ENCODE data around the gene ATP8A2. TPM values are rescaled to one million over a fixed set of nuclear protein-coding genes. Genes with fewer than 3 reads are reported as not detected.

Gene ATP8A2
- total and polyA plus RNA-seq, 2 of the 8 experiments (the other 6 are each of a cell fraction or from before 2014, with no cell fraction given) = 2.4 to 8.3 TPM

DNA sequence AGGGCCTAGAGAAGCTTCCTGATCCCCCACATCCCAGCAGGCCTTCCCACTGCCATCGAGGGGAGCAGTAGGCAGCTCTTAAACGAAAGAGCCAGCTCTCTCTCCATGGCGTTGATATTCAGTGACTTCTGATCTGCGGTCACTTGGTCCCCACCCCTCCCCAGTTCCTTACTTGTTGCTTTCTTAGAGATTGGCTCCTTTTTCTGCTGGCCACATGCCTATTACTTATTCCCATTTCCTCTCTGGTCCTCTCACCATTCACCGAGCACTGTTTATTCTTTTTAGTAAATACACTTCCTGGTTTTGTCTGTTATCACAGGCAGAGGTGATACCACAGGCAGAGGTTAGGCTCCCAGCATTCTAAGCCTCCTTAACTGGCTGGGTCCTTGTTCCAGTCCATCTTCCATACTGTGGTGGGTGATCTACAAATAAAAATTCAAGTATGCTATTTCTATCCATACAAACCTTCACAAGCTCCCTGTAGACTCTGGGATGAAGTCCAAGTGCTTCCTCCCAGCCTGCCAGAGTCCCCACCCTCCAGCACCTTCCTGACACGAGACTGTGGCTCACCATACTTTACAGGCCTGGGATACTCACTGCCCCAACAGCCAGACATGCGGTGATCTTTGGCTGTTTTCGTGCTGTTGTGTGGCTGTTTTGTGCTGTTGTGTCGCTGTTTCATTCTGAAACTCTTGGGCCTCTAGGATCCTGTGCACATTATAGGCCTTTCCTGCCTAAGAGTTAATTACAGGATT lies 315.9 kb downstream of the ATP8A2 start:
- Histone ChIP-seq H2BK120ac (replicated peaks; ENCODE audit: low read depth, low read length) (no peak overlapping the region), H3K23ac (ENCODE audit: insufficient read length) (no peak overlapping the region), H3K27me3 (replicated peaks in 1 of 4; ENCODE audit: control insufficient read depth in 3 of 4, extremely low read depth in 1 of 4, insufficient read depth in 3 of 4, low read length in 3 of 4) (no peaks in the 10 kb centered on the region), H3K23me2 (ENCODE audit: low read depth, low read length) (no peaks in the 10 kb centered on the region), H4K5ac (ENCODE audit: insufficient read length, low read depth, low read length) (no peak overlapping the region), H3K4me2 (ENCODE audit: insufficient read depth in 1 of 2, low read depth in 2 of 2, low read length in 2 of 2) (no peak overlapping the region), H2AFZ (ENCODE audit: low read length) (no peak overlapping the region), H4K91ac (replicated peaks; ENCODE audit: insufficient read length, low read length) (no peak overlapping the region), H3K27ac (ENCODE audit: low read depth, low read length) (no peak overlapping the region), H3K9ac (replicated peaks in 1 of 4; ENCODE audit: extremely low read depth in 1 of 4, low read depth in 3 of 4, low read length in 3 of 4) (no peak overlapping the region), H4K20me1 (replicated peaks in 1 of 2; ENCODE audit: control insufficient read depth in 1 of 2, insufficient read depth in 2 of 2, low read length in 2 of 2) (no peaks in the 10 kb centered on the region), H4K8ac (ENCODE audit: extremely low read depth, insufficient read depth, low read length) (no peak overlapping the region; the same call in 1 of the 2 replicates), H2BK20ac (ENCODE audit: low read length) (no peak overlapping the region), H3K79me2 (ENCODE audit: control insufficient read depth in 1 of 2, insufficient read depth in 2 of 2, low read length in 2 of 2) (no peaks in the 10 kb centered on the region), H2BK15ac (ENCODE audit: low read length) (no peak overlapping the region), H3K18ac (ENCODE audit: extremely low read depth, low read length) (no peak overlapping the region), H3K14ac (ENCODE audit: insufficient read length) (no peak overlapping the region), H3K4me3 (ENCODE audit: extremely low read depth in 1 of 4, insufficient read depth in 2 of 4, low read depth in 3 of 4, low read length in 4 of 4) (no peak overlapping the region), H3K56ac (replicated peaks; ENCODE audit: insufficient read length, low read depth, low read length) (no peak overlapping the region), H3K4me1 (replicated peaks in 1 of 4; ENCODE audit: control insufficient read depth in 3 of 4, insufficient read depth in 4 of 4, low read length in 3 of 4) (no peaks in the 10 kb centered on the region; a peak in 2 of 7 replicates), H2BK5ac (ENCODE audit: low read depth, low read length) (no peak overlapping the region), H3K79me1 (ENCODE audit: low read depth, low read length) (no peaks in the 10 kb centered on the region), H3K36me3 (ENCODE audit: control insufficient read depth in 2 of 4, insufficient read depth in 4 of 4, low read length in 3 of 4) (no peaks in the 10 kb centered on the region), H2BK12ac (ENCODE audit: low read depth, low read length) (no peak overlapping the region), H3K4ac (replicated peaks; ENCODE audit: insufficient read length, low read depth, low read length) (no peak overlapping the region), H3K9me3 (ENCODE audit: insufficient read depth in 2 of 2, low read depth in 1 of 2, low read length in 1 of 2) (no peaks in the 10 kb centered on the region), H2AK5ac (ENCODE audit: low read depth, low read length) (no peak overlapping the region)
- CTCF ChIA-PET (ENCODE audit: partially characterized antibody) = interaction anchor here (1.8 kb wide), 1 partner anchor 12 kb away, joined by 6 read pairs; no protein-coding TSS in a partner anchor
- POLR2A ChIA-PET (ENCODE audit: partially characterized antibody) = no interaction called here
- DNase-seq (ENCODE audit: low read depth in 1 of 2, low spot score in 2 of 2) (no peak), FAIRE-seq (no peak)
- WGBS, 2 experiments (ENCODE audit: extremely low coverage in 1 of 2, insufficient coverage in 1 of 2, insufficient read length in 1 of 2, insufficient replicate concordance in 2 of 2, low coverage in 1 of 2, low lambda C conversion rate in 2 of 2, missing lambda C conversion rate in 1 of 2) = 87% methylated on average over 9 of the region's 9 CpGs; no CpG with 5 or more reads in 1 of the 2 experiments
- TF ChIP-seq, protein P1, sequence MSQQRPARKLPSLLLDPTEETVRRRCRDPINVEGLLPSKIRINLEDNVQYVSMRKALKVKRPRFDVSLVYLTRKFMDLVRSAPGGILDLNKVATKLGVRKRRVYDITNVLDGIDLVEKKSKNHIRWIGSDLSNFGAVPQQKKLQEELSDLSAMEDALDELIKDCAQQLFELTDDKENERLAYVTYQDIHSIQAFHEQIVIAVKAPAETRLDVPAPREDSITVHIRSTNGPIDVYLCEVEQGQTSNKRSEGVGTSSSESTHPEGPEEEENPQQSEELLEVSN (IDR thresholded peaks at IDR 0.05) = no peak
- TF ChIP-seq BACH1 (IDR thresholded peaks at IDR 0.05; ENCODE audit: low read length) (no peak), GTF2F1 (IDR thresholded peaks at IDR 0.05; ENCODE audit: borderline replicate concordance, low read depth, low read length) (no peak), PHF8 (conservative IDR thresholded peaks at IDR 0.05; ENCODE audit: low read depth, low read length) (no peak), RNF2 (IDR thresholded peaks at IDR 0.05; ENCODE audit: borderline replicate concordance, low read depth, low read length, missing control alignments, poor library complexity, severe bottlenecking) (no peak), POU5F1 (IDR thresholded peaks at IDR 0.05; ENCODE audit: low read depth, low read length) (no peak), EGR1 (IDR thresholded peaks at IDR 0.05; ENCODE audit: borderline replicate concordance, low read depth, low read length) (no peak), HDAC2 (IDR thresholded peaks at IDR 0.05; ENCODE audit: borderline replicate concordance in 1 of 2, low read depth in 2 of 2, low read length in 2 of 2) (no peak), RXRA (IDR thresholded peaks at IDR 0.05; ENCODE audit: insufficient read depth, low read depth, low read length) (no peak), CHD1 (IDR thresholded peaks at IDR 0.05; ENCODE audit: low read depth, low read length) (no peak), TAF7 (optimal IDR thresholded peaks at IDR 0.05; ENCODE audit: borderline replicate concordance, low read depth, low read length) (no peak), SRF (IDR thresholded peaks at IDR 0.05; ENCODE audit: low read depth, low read length) (no peak)

All from H1 (cell line).